Suppressor macrophage treated with lipopolysaccharide for 1 hour (primary cell): ENCODE data around the gene PPL.
"Not testable (repeated sequence)": the region's sequence is repeated elsewhere in the genome, so short reads cannot be mapped to it uniquely, and the experiment has no call there.

Experiments used
- DNase-seq, 3 donors: peaks; one replicate each; pipeline ENCODE4 v3.0.0-alpha.2; 2020 to 2022

Gene PPL

DNA sequence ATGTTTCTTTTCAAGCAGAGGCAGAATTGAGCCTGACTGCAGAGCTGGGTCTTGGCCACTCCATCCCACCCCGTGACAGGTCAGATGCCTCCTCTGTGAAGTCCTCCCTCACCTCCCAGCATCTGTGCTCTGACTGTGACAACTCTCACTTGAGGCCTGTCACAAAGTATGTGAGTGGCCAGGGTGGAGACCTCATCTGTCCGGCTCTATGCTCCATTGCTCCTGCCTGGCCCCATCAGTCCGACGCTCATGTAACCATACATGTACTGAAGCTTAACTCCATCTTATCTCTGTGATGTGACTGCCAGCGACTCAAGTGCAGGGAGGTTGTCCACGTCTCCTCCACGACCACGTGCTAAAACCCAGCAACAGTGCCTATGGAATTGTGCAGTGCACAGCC is 3.5 kb downstream of the PPL start:
- DNase-seq: no peak

GRCh38 chr16:4931381-4931780 is 5.6 kb downstream of the PPL start:
- no peak for DNase-seq

- not testable (repeated sequence) for DNase-seq
Observed at GRCh38 chr16:4929619-4930018, 7.3 kb downstream of the PPL start.

DNA sequence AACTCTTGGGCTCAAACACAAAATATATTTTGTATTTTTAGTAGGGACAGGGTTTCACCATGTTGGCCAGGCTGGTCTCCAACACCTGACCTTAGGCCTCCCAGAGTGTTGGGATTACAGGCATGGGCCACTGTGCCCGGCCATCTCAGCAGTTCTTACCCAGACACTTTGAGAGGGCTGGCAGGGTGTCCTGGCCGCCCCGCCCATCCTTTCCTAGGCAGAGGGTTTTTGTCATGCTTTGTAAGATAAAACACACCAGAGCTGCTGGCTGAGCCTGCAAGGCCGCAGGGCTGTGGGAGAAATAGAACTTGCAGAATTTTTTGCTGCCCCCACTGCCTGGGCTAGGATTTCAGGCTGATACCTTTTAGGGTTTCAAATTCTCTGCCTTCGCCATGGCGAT is 8.7 kb downstream of the PPL start:
- no peak for DNase-seq

DNA sequence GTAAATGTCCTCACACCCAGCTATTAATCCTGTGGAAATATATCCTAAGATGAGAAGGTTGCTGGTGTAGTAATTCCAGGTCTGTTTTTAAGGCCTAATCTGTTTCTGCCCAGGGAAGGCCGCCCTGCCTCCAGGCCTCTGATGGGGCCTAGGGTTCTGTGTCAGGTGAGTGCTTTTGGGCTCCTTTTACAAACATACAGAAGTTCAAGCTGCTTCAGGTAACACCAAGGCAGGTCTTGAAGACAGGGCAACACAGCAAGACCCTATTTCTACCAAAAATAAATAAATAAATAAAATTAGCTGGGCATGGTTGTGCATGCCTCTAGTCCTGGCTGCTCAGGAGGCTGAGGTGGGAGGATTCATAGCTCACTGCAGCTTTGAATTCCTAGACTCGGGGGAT is 9.3 kb downstream of the PPL start:
- DNase-seq: no peak

DNA sequence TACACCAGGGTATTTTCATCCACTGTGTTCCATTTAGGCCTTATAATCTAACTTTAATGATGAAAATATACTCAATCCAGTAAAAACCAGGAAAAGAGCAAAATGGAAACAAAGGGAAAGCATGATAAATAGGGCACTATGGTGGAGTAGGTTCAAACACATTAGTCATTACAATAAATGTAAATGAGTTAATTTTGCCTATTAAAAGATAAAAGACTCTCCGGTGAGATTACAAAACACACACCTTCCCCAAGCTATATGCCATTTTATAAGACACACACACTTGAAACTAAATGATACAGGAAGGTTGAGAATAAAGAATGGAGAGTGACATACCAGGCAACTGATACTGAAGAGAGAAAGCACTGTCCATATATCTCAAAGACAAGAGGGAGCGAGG is 10.0 kb downstream of the PPL start:
- DNase-seq: no peak

- no peak for DNase-seq
Observed at GRCh38 chr16:4925791-4926190, 11.2 kb downstream of the PPL start.

DNA sequence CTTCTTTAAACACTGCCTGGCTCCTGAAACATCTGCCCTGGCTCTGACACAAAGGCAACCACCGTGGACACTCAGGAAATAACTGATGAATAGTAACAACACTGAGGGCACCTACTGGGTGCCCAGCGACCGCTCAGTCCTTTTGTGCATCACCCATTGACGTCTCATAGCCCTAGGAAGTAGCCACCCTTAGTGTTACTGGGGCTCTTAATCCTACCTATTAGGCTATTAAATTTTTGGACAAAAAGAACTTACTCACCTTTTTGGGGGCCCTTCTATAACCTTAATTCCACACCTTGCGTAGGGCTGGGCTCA is 11.7 kb downstream of the PPL start:
- no peak for DNase-seq

DNA sequence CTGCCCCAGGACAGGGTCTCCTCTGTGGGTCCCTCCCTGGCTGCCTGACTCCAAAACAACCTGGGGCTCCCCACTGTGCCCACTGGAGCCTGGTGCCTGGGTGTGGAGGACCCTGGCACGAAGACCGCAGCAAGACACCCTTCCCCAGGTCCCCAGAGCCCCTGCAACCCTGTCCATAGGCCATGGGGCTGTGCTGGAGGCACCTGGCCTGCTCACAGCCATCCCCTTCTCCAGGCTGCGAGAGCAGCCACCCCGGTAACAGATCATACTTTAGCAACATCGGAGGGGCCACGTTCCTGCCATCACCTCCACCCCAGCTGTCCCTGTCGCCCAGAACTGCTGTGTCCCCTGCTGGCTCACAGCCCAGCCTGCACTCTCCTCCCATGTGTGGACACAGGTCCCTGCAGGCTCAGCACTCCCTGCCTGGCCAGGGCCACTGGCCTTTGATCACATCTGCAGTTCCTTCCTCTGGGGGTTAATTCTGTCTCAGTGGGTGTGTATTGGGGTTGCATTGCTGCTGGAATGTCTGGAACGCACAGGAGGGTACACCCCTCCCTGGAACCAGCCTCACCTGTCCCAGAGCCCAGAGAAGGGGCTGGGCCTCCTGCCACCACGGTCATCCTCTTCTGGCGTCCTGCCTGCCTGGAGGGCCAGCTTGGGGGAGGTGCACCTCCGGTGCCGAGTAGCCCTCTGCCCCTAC is 12.2 kb downstream of the PPL start:
- no peak for DNase-seq

GRCh38 chr16:4923853-4924252 is 13.1 kb downstream of the PPL start:
- DNase-seq: no peak

- DNase-seq: no peak
Observed at GRCh38 chr16:4922721-4923342, 14.1 kb downstream of the PPL start.

GRCh38 chr16:4920826-4921225 is 16.1 kb downstream of the PPL start:
- DNase-seq: no peak

- no peak for DNase-seq
Observed at GRCh38 chr16:4918781-4919251, 18.1 kb downstream of the PPL start.

DNA sequence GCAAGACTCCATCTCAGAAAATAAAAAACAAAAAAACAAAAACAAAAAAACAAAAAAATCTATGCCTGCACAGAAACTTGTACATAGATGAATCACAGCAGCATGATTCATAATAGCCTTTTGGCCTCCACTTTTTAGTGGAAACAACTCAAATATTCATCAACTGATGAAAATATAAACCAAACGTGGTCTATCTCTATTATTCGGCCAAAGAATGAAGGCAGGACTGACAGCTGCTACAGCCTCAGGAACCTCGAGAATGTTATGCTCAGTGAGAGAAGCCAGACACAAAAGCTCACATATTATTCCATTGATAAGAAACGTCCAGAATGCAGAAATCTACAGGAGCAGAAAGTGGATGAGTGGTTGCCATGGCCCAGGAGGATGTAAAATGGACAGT is 19.8 kb downstream of the PPL start:
- no peak for DNase-seq

- DNase-seq: no peak
Observed at GRCh38 chr16:4915226-4915761, 21.7 kb downstream of the PPL start.

- no peak for DNase-seq
Observed at GRCh38 chr16:4914528-4915225, 22.3 kb downstream of the PPL start.

- DNase-seq: no peak
Observed at GRCh38 chr16:4913774-4914525, 23.0 kb downstream of the PPL start.

DNA sequence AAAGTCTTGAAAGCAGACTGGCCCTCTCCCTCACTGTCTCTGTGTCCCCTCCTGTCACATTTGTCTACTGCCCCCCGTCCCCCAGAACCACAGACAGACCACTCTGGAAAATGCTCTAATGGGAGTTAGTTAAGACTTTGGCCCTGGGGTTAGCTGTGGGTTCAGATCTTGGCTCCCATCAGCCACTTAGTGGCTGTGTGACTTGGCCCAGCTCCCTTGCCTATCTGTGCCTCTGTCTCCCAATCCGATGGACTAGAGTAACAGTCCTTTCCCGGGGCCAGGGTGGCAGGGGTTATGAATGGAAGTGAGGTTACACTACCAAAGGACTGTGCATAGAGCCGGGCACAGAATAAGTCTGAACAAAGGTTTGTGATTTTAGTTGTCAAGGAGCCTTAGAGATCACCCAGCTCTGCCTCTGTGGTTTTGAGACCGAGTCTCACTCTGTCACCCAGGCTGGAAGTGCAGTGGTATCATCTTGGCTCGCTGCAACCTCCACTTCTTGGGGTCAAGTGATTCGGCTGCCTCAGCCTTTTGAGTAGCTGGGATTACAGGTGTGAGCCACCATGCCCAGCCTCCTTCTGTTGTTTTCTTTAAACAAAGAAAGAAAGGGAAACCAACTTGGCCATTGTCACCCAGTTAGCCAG is 23.7 kb downstream of the PPL start:
- DNase-seq: no peak

DNA sequence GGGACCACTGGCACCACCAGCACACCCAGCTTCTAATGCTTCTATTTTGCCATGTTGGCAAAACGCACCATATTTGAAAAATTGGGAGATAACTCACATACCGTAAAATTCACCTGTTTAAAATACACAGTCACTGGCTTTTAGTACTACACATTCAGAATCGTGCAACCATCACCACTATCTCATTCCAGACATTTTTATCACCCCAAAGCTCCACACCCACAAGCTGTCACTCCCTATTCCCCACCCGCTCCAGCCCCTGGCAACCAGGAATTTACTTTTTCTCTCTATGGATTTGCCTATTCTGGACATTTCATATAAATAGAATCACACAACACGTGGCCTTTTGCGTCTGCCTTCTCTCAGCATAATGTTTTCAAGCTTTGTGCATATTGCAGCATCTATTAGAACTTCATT is 25.0 kb downstream of the PPL start:
- DNase-seq: no peak

- DNase-seq: no peak
Observed at GRCh38 chr16:4910828-4911227, 26.1 kb downstream of the PPL start.

DNA sequence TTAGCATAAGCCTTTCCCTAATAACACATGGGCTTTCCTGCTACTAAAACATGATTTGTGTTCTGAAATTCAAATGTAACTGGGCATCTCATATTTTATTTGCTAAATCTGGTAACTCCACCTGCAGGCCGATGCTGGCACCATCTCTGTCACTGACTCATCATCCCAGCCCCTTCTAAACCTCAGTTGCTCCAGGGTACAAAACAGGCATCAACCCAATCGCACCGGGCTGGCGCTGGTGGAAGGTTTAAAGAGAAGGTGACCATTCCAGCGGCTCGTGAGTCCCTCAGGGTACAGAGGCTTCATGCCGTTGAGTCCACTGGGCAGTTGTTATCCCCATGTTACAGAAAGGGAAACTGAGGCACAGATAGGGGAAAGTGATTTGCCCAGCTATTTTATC is 27.1 kb downstream of the PPL start:
- no peak for DNase-seq

DNA sequence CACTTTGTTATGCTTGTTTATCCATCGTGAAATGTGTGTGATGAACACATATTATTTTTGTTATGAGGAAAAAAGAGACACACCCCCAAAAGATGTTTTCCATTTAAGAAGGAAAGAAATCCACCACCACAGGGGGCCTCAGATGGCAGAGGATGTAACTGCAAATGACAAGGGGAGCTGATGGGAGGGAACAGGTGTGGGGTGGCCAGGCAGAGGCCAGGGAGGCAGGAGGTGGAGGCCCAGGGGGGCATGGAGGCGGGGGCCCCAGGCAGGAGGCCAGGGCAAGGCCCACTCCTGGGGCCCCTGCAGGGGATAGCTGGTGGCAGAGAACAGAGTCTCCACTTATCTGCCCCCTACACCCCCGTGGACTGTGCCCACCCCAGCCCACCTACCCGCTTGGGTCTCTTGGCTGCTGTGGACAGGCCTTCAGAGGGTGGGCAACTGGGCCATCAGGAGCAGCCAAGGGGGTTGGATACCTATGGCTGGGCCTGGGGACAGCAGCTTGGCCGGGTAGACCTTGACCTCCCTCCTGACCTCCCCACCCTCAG is 28.0 kb downstream of the PPL start:
- no peak for DNase-seq
